ENCODE results near the gene MUCL3.

The MUCL3 gene

DNA sequence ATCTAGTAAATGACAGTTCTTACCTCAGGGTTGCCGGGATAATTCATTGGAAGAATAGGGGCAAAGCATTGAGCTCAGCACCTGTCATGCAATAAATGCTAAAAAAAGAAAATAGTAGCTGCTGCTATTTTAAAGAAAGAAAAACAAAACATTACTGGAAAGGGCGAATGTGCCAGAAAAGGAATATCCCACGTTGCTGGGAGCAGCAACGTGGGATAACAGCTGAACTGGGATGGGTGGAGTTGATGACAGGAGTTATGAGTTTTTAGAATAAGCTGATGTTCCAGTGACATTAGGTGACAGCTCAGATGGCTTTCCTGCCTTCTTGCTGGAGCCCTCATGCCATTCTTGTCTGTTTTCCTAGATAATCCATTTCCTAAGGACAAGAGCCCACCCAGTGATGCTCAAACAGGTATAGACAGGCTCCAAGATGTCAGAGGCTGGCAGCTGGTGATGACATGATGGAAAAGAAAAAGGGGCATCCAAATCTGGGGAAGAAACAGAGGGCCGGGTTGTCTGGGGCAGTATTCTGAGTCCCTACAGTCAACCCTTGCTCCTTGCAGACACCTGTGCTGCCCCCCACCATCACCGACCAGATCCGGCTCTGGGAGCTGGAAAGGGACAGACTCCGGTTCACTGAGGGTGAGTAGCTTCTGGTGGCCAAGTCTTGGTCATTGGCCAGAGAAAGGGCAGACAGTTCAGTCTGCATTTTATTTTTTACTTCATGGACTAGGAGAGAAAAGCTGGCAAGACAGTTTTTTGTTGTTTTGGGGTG lies 27.8 kb upstream of the MUCL3 start:
- no peaks in the 10 kb centered on the region for H3K9me3 ChIP-seq (ENCODE audit: control insufficient read depth in 2 of 2, low read length in 2 of 2)
- peaks cover 26 to 32% of the 10 kb centered on the region in 2 donors for H3K4me1 ChIP-seq (ENCODE audit: control insufficient read depth in 2 of 2, insufficient read depth in 2 of 2, low read length in 2 of 2)
- H3K9ac ChIP-seq (ENCODE audit: low read depth in 1 of 2, low read length in 2 of 2): peak overlapping the region in 1 of 2 donors; percentile 85
- no peaks in the 10 kb centered on the region for H3K27me3 ChIP-seq (ENCODE audit: control insufficient read depth in 2 of 2, insufficient read depth in 2 of 2, low read length in 2 of 2)
- peak overlapping the region in 1 of 2 donors; percentile 91 for H3K4me3 ChIP-seq (ENCODE audit: low read length in 2 of 2)
- H3K27ac ChIP-seq (ENCODE audit: low read depth in 2 of 2, low read length in 2 of 2): peak overlapping the region; percentile 88 to 90
- peaks cover 13 to 27% of the 10 kb centered on the region in 2 donors for H3K36me3 ChIP-seq (ENCODE audit: control insufficient read depth in 2 of 2, insufficient read depth in 2 of 2, low read length in 2 of 2)

GRCh38 chr6:30913721-30914075 lies 27.1 kb upstream of the MUCL3 start:
- Histone ChIP-seq H3K9ac (ENCODE audit: low read depth in 1 of 2, low read length in 2 of 2) (peak overlapping the region; percentile 42 to 85), H3K36me3 (ENCODE audit: control insufficient read depth in 2 of 2, insufficient read depth in 2 of 2, low read length in 2 of 2) (peaks cover 13 to 30% of the 10 kb centered on the region in 2 donors), H3K9me3 (ENCODE audit: control insufficient read depth in 2 of 2, low read length in 2 of 2) (no peaks in the 10 kb centered on the region), H3K4me3 (ENCODE audit: low read length in 2 of 2) (peak overlapping the region; percentile 91), H3K27ac (ENCODE audit: low read depth in 2 of 2, low read length in 2 of 2) (peak overlapping the region; percentile 88 to 90), H3K4me1 (ENCODE audit: control insufficient read depth in 2 of 2, insufficient read depth in 2 of 2, low read length in 2 of 2) (peaks cover 22 to 27% of the 10 kb centered on the region in 2 donors), H3K27me3 (ENCODE audit: control insufficient read depth in 2 of 2, insufficient read depth in 2 of 2, low read length in 2 of 2) (no peaks in the 10 kb centered on the region)

DNA sequence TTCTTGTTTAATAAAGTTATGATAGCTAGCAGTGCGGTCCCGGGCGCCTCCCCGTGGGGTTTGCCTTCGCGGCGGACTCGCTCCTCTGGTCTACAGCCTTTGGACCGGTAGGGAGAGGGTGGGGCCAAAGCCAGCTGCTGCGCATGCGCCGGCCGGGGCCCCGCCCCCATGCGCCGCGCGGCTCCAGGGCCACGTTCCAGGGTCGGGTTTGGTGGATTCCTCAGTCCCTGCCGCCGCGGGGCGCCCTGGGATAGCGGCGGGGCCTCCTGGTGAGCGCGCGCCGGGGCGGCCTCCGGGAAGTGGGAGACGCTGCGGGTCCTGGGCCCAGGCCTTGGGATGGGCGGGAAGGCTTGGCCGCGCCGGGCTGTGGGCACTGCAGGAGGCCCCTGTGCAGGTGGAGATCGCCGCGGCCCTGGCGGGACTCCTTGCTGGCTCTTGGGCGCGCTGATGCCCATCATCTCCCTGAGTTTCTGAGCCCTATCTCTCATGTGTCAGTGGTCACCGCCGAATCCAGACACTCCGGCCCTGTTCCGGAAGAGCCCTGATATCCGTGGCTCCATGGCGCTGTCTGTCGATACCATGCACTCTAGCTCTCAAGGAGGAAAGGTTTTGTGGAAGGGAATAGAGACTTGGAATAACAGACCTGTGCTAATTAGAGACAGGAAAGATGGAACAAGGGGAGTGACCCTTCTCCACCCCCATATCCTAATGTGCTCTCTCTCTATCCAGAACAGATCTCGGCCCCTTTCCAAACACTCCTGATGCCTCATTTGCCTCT lies 26.5 kb upstream of the MUCL3 start, which contains the start of gene VARS2:
TSS of gene VARS2 (plus strand) at position 163 of the 778 bp plus-strand sequence. CDS start at position 762, 599 bp downstream.
- peak within 1 kb of the TSS; percentile 91 for H3K4me3 ChIP-seq (ENCODE audit: low read length in 2 of 2)
- H3K27me3 ChIP-seq (ENCODE audit: control insufficient read depth in 2 of 2, insufficient read depth in 2 of 2, low read length in 2 of 2): no peaks in the 10 kb centered on the region
- H3K27ac ChIP-seq (ENCODE audit: low read depth in 2 of 2, low read length in 2 of 2): peak within 1 kb of the TSS; percentile 89 to 90
- H3K4me1 ChIP-seq (ENCODE audit: control insufficient read depth in 2 of 2, insufficient read depth in 2 of 2, low read length in 2 of 2): peaks cover 18 to 22% of the 10 kb centered on the region in 2 donors
- no peaks in the 10 kb centered on the region for H3K9me3 ChIP-seq (ENCODE audit: control insufficient read depth in 2 of 2, low read length in 2 of 2)
- peak within 1 kb of the TSS; percentile 85 to 93 for H3K9ac ChIP-seq (ENCODE audit: low read depth in 1 of 2, low read length in 2 of 2)
- H3K36me3 ChIP-seq (ENCODE audit: control insufficient read depth in 2 of 2, insufficient read depth in 2 of 2, low read length in 2 of 2): peaks cover 14 to 32% of the 10 kb centered on the region in 2 donors

DNA sequence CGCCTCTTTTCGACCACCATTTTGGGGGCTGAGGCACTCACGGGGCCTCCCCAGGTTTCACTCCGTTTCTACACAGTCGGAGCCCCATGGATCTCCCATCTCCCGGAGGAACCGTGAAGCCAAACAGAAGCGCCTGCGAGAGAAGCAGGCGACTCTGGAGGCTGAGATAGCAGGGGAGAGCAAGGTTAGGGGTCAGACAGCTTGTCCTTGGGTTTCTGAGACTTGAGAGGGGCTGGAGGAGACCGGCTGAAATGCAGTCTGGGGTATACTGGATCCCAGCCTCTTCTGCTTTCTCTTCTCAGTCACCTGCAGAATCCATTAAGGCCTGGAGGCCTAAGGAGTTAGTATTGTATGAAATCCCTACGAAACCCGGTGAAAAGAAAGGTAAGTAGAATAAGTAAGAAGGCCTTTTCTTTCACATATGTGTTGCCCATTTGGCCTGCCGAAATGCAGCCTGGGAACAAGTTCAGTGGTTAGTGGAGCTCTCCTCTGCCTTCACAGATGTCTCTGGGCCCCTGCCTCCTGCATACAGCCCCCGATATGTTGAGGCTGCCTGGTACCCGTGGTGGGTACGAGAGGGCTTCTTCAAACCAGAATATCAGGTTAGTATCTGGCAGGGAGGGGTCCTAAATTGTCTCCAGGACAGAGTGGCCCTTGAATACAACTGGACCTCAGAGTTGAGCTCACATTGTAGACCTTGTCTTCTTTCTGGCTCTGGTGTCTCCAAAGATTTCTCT lies 25.8 kb upstream of the MUCL3 start:
- peak overlapping the region; percentile 89 to 90 for H3K27ac ChIP-seq (ENCODE audit: low read depth in 2 of 2, low read length in 2 of 2)
- no peaks in the 10 kb centered on the region for H3K27me3 ChIP-seq (ENCODE audit: control insufficient read depth in 2 of 2, insufficient read depth in 2 of 2, low read length in 2 of 2)
- H3K9ac ChIP-seq (ENCODE audit: low read depth in 1 of 2, low read length in 2 of 2): peak overlapping the region; percentile 85 to 93
- peaks cover 20 to 38% of the 10 kb centered on the region in 2 donors for H3K36me3 ChIP-seq (ENCODE audit: control insufficient read depth in 2 of 2, insufficient read depth in 2 of 2, low read length in 2 of 2)
- H3K9me3 ChIP-seq (ENCODE audit: control insufficient read depth in 2 of 2, low read length in 2 of 2): no peaks in the 10 kb centered on the region
- H3K4me1 ChIP-seq (ENCODE audit: control insufficient read depth in 2 of 2, insufficient read depth in 2 of 2, low read length in 2 of 2): peaks cover 18 to 22% of the 10 kb centered on the region in 2 donors
- peak overlapping the region; percentile 91 for H3K4me3 ChIP-seq (ENCODE audit: low read length in 2 of 2)

DNA sequence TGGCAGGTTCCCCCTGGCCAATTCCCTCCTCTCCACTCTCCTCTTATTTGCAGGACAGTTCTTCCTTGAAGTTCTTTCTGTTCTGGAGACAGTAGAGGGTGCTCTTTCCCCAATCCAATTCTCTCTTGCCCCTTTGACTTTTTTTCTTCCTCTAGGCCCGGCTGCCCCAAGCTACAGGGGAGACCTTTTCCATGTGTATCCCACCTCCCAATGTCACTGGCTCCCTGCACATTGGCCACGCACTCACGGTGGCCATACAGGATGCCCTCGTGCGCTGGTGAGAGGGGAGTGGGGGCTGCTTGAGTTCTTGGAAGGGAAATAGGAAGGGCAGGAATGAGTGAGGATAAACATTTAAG lies 25.2 kb upstream of the MUCL3 start:
- H3K4me3 ChIP-seq (ENCODE audit: low read length in 2 of 2): peak overlapping the region in 1 of 2 donors; percentile 91
- no peaks in the 10 kb centered on the region for H3K27me3 ChIP-seq (ENCODE audit: control insufficient read depth in 2 of 2, insufficient read depth in 2 of 2, low read length in 2 of 2)
- no peak overlapping the region for H3K27ac ChIP-seq (ENCODE audit: low read depth in 2 of 2, low read length in 2 of 2)
- H3K4me1 ChIP-seq (ENCODE audit: control insufficient read depth in 2 of 2, insufficient read depth in 2 of 2, low read length in 2 of 2): peaks cover 18 to 22% of the 10 kb centered on the region in 2 donors
- peak overlapping the region in 1 of 2 donors; percentile 85 for H3K9ac ChIP-seq (ENCODE audit: low read depth in 1 of 2, low read length in 2 of 2)
- H3K36me3 ChIP-seq (ENCODE audit: control insufficient read depth in 2 of 2, insufficient read depth in 2 of 2, low read length in 2 of 2): peaks cover 24 to 42% of the 10 kb centered on the region in 2 donors
- H3K9me3 ChIP-seq (ENCODE audit: control insufficient read depth in 2 of 2, low read length in 2 of 2): no peaks in the 10 kb centered on the region

- peaks cover 18 to 22% of the 10 kb centered on the region in 2 donors for H3K4me1 ChIP-seq (ENCODE audit: control insufficient read depth in 2 of 2, insufficient read depth in 2 of 2, low read length in 2 of 2)
- H3K27ac ChIP-seq (ENCODE audit: low read depth in 2 of 2, low read length in 2 of 2): no peak overlapping the region
- peaks cover 31 to 48% of the 10 kb centered on the region in 2 donors for H3K36me3 ChIP-seq (ENCODE audit: control insufficient read depth in 2 of 2, insufficient read depth in 2 of 2, low read length in 2 of 2)
- H3K27me3 ChIP-seq (ENCODE audit: control insufficient read depth in 2 of 2, insufficient read depth in 2 of 2, low read length in 2 of 2): no peaks in the 10 kb centered on the region
- no peaks in the 10 kb centered on the region for H3K9me3 ChIP-seq (ENCODE audit: control insufficient read depth in 2 of 2, low read length in 2 of 2)
- H3K9ac ChIP-seq (ENCODE audit: low read depth in 1 of 2, low read length in 2 of 2): no peak overlapping the region
- no peak overlapping the region for H3K4me3 ChIP-seq (ENCODE audit: low read length in 2 of 2)
Measured at GRCh38 chr6:30917041-30917440, 23.7 kb upstream of the MUCL3 start.

- H3K9ac ChIP-seq (ENCODE audit: low read depth in 1 of 2, low read length in 2 of 2): no peak overlapping the region
- no peaks in the 10 kb centered on the region for H3K27me3 ChIP-seq (ENCODE audit: control insufficient read depth in 2 of 2, insufficient read depth in 2 of 2, low read length in 2 of 2)
- H3K4me1 ChIP-seq (ENCODE audit: control insufficient read depth in 2 of 2, insufficient read depth in 2 of 2, low read length in 2 of 2): peaks cover 18 to 22% of the 10 kb centered on the region in 2 donors
- H3K36me3 ChIP-seq (ENCODE audit: control insufficient read depth in 2 of 2, insufficient read depth in 2 of 2, low read length in 2 of 2): peaks cover 32 to 48% of the 10 kb centered on the region in 2 donors
- H3K4me3 ChIP-seq (ENCODE audit: low read length in 2 of 2): no peak overlapping the region
- H3K27ac ChIP-seq (ENCODE audit: low read depth in 2 of 2, low read length in 2 of 2): no peak overlapping the region
- H3K9me3 ChIP-seq (ENCODE audit: control insufficient read depth in 2 of 2, low read length in 2 of 2): no peaks in the 10 kb centered on the region
Measured at GRCh38 chr6:30917487-30917886, 23.3 kb upstream of the MUCL3 start.

DNA sequence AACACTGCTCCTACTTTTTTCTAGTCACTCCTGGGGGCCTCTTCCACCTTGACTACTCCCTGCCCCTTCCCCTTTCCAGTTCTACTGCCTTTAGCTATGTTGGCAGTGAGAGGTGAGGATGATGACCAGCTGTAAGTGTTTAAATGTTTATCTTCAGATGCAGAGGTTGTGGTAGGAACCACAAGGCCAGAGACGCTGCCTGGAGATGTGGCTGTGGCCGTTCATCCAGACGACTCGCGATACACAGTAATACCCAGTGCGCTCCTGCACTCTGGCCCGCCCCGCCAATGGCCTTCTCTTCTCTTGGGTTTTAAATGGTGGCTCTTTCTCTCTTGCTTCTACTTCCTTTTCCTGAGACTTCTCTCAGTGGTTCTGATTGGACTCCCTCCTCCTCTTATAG lies 22.1 kb upstream of the MUCL3 start:
- no peak overlapping the region for H3K4me3 ChIP-seq (ENCODE audit: low read length in 2 of 2)
- H3K4me1 ChIP-seq (ENCODE audit: control insufficient read depth in 2 of 2, insufficient read depth in 2 of 2, low read length in 2 of 2): peaks cover 15% of the 10 kb centered on the region in 2 donors
- no peak overlapping the region for H3K9ac ChIP-seq (ENCODE audit: low read depth in 1 of 2, low read length in 2 of 2)
- no peak overlapping the region for H3K27ac ChIP-seq (ENCODE audit: low read depth in 2 of 2, low read length in 2 of 2)
- H3K27me3 ChIP-seq (ENCODE audit: control insufficient read depth in 2 of 2, insufficient read depth in 2 of 2, low read length in 2 of 2): no peaks in the 10 kb centered on the region
- no peaks in the 10 kb centered on the region for H3K9me3 ChIP-seq (ENCODE audit: control insufficient read depth in 2 of 2, low read length in 2 of 2)
- peaks cover 43 to 60% of the 10 kb centered on the region in 2 donors for H3K36me3 ChIP-seq (ENCODE audit: control insufficient read depth in 2 of 2, insufficient read depth in 2 of 2, low read length in 2 of 2)

GRCh38 chr6:30922447-30922852 lies 18.3 kb upstream of the MUCL3 start:
- H3K9ac ChIP-seq (ENCODE audit: low read depth in 1 of 2, low read length in 2 of 2): no peak overlapping the region
- no peaks in the 10 kb centered on the region for H3K27me3 ChIP-seq (ENCODE audit: control insufficient read depth in 2 of 2, insufficient read depth in 2 of 2, low read length in 2 of 2)
- H3K36me3 ChIP-seq (ENCODE audit: control insufficient read depth in 2 of 2, insufficient read depth in 2 of 2, low read length in 2 of 2): peaks cover 57 to 65% of the 10 kb centered on the region in 2 donors
- H3K4me3 ChIP-seq (ENCODE audit: low read length in 2 of 2): no peak overlapping the region
- no peak overlapping the region for H3K27ac ChIP-seq (ENCODE audit: low read depth in 2 of 2, low read length in 2 of 2)
- H3K4me1 ChIP-seq (ENCODE audit: control insufficient read depth in 2 of 2, insufficient read depth in 2 of 2, low read length in 2 of 2): no peaks in the 10 kb centered on the region
- H3K9me3 ChIP-seq (ENCODE audit: control insufficient read depth in 2 of 2, low read length in 2 of 2): no peaks in the 10 kb centered on the region

Measured in mucosa of rectum (tissue), 2 donors.